HG02981 (cell line): ENCODE measurements around the gene ATG5.

Experiments used
- ATAC-seq: cut with Tn5 transposase; IDR thresholded peaks from one replicate; pipeline ENCODE4 v1.9.1; 2021; ENCODE audit warnings: mild to moderate bottlenecking, moderate library complexity; ENCODE audit not compliant: unreplicated experiment

The ATG5 gene

DNA sequence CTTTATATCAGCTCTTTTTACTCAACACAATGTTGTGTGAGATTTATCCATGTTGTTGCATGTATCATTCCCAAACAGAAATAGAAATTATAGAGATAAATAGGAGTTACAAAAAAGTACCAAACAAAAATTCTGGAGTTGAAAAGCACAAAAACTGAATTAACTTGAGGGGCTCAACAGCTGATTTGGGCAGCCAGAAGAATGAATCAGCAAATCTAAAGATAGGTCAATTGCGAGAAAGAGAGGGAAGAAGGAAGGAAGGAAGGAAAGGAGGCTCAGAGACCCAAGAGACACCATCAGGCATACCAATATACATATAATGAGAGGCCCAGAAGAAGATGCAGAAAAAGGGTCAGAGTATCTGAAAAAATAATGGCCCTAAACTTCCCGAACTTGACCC lies 98.9 kb downstream of the ATG5 start:
- ATAC-seq, result no peak

DNA sequence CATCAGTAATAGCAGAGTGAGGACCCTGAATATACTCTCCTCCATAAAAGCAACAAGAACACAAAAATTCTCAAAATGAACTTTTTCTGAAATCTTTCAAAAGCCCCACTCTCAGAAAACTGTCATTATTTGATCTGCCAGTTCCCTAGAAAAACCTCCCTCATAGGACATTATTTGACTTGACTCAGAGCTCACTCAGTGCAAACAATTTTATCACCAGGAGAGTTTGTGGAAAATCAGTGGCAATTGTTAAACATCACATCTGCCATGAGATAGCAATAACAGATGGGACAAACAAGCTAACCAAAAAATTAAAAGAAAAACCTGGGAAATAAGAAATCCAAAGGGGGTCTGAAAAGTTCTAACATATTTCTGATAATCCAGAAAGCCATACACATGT lies 100.0 kb downstream of the ATG5 start:
- ATAC-seq, result no peak

DNA sequence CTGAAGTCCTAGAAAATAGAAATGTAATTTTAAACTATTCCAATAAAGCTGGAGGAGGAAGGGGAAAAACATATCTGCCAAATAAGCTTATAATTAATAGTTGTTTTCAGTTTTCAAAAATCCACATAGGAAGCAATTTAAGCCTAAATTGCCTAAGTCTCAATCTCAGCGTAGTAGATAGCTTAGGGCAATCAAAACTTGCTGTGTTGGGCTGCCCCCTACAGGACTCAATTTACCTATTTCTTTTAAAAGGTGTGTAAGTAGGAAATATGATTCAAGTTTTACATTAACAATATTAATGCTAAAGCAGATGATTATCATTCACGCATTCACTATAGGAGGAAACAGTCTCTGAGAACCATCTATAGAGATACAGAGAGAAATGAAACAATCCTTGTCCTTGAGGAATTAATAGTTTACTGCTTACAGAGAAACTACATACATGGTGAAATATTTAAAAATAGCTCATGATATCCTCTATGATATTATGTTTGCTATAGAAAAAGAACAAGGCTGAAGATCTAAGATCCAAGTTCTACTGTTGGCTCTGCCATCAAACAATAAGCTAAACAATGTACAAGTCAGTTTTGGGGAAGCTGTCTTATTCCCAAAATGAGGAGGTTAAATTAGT lies 102.1 kb downstream of the ATG5 start:
- ATAC-seq, result peak; percentile 56

DNA sequence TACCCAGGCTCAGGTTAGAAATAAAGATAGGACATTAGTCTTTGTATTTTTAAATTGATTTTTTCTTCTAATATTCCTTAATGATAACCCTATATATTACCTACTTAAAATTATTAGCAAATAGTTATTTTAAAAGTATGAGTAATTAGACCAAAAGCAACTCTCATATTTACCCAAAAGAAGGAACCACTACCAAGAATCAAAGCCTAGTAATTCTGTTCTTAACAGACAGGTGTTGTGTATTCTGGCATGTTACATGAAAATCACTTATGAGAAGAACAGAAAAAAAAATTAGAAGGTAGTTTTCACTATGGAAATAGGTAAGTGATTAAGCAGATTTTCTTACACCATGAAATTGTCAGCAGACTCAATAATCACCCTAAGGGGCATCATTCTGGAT lies 105.1 kb downstream of the ATG5 start:
- ATAC-seq, result no peak

DNA sequence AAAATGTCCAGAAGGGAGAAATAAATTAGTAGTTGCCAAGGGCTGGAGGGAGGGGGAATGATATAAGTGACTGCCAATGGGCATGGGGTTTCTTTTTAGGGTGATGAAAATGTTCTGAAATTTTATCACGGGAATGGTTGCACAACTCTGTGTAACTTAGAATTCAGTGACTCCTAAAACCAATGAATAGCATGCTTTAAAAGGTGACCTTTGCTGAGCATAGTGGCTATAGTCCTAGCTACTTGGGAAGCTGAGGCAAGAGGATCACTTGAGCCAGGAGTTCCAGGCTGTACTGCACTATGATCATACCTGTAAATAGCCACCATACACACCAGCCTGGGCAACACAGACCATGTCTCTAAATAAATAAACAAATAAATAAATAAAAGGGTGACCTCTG lies 109.0 kb downstream of the ATG5 start:
- ATAC-seq, result no peak

DNA sequence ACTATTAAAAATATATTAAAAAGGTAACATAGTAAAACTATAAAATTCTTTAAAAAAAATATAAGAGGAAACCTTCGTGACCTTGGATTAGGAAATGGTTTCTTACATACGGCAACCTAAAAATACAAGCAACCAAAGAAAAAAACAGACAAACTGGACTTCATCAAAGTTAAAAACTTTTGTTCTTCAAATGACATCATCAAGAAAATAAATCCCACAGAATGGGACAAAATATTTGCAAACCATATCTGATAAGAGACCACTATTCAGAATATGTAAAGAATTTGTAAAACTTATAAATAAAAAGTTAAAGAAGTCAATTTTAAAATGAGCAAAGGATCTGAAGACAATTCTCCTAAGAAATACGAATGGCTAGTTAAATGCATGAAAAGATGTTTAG lies 110.0 kb downstream of the ATG5 start:
- ATAC-seq, result no peak

DNA sequence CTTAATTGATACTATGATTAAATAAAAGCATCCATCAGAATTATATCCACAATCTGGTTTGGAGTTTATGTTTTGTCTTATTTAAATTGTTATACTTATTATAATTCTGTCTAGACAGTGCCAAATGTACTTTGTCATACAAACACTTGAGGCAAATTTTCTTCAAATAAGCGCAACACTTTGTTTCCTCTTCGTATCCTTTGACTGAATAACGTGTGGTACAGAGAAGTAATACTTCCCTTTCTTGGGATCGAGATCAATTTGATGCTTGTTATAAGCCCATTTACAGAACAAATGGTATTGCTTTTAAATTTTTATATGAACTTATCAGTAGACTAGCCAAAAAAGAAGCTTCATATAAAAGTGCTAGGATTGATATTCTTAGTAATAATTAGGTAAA lies 111.0 kb downstream of the ATG5 start:
- no peak for ATAC-seq

DNA sequence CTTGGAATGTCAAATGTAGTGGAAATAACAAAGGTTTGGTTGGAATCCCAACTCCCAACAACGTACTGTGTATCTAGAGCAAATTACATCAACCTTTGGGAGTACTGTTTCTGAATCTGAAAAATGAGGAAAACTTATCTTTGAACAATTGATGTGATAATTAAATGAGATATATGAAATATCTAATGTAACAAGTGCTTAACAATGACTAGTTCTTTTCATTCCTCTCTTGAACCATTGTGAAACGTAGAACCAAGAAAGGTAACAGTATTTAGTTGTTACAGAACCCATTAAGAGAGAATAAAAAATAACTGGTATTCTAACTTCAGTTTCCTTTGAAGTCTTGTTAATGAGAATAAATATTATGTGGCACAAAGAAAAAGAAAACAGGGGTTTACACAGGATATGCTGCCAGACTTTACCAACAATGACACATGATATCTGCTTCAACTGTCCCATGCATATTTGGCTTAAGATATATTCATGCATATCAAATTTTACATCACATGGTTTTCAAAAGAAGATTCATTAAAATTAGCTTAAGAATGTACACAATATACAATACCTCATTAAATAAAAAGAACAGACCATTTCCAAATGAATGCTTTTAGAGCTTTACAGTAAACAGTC lies 111.8 kb downstream of the ATG5 start:
- no peak for ATAC-seq

DNA sequence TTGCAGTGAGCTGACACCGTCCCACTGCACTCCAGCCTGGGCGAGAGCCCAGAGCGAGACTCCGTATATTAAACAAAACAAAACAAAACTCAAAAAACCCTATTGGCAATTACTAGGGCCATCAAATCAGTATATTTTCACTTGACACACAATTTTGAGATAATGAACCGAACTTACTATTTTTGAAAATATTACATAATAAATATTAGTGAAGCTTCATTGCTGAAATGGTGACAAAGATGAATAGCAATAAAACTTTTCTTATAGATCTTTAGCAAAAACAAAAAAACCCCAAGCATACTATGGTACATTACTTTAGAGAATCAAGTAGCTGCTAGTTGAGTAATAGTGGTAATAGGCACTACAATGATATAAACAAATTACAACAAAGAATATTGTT lies 113.0 kb downstream of the ATG5 start:
- ATAC-seq, result no peak

DNA sequence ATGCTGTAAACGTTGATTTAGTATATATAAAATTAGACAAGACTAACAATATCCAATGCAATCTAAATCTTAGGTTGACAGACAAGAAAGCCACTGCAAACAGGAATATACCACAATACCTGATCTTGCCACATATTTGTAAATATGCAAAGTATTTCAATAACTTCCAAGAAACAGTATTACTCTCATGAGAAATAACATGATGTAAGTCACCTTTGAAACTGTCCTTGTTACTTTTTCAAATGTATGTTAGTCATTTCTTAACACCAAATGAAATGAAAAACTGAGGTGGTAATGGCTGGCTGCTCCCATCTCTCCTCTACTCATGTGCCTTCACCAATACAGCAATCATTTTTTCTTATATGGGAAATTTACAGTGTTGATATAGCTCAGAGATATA lies 118.7 kb downstream of the ATG5 start:
- peak; percentile 67 for ATAC-seq

DNA sequence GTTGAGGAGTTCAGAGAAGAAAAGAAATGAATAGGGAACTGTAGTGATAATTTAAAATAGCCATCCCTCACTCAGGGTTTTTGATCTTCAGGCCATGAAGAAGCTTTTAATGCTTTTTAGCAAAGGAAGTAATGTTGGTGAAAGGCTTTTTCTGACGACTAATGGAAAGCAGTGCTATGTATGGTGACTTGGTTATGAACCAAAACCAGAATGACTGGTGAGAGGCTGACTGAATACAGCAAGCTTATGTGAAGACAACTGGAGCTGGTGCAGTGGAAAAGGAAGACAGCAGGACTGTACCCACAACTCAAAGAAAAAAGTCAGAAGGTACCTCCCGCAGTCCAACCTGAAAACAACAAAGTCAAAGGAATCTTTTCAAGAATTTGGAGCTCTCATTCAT lies 120.6 kb downstream of the ATG5 start:
- ATAC-seq, result no peak

DNA sequence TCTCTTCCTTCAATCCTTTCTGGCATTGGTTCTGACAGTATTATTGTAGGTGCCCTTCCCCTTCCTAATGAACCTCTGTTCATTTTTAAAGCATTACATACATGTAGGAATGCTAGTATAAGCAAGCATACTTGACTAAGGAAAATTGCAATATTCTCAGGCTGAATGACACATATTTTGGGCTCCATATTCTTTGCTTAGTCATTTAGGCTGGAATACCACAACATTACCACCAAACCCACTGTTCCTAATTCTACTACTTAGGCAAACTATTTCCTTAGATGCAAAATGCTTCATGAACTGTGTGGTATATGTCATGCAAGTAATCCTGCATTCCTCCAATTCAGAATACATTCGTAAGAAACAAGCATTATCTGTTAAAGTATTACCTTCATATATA lies 125.6 kb downstream of the ATG5 start:
- no peak for ATAC-seq

DNA sequence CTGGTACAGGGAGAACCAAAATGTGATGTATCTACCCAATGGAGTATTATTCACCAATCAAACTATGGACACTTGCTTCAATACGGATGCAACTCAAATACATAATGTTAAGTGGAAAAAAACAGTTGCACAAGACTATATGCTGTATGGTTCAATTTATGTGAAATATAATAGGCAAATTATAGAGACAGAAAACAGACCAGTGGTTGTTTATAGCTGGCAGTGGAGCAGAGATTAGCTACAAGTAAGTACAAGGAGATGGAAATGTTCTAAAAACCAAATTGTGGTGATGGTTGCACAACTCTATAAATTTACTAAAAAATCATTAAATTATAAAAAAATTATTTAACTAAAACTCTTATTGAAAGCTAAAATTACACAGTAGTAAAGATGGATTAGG lies 126.2 kb downstream of the ATG5 start:
- no peak for ATAC-seq

DNA sequence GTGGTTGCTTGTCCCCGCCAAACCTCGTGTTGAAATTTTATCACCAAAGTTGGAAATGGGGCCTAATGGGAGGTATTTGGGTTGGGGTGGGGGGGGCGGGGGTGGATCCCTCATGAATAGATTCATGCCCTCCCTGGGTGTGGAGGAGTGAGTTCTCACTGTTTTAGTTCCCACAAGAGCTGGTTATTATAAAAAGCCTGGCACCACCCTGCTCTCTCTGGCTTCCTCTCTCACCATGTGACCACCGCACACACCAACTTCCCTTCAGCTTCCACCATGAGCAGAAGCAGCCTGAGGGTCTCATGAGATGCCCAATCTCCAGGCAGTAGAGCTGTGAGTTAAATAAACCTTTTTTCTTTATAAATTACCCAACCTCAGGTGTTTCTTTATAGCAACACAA lies 128.1 kb downstream of the ATG5 start:
- no peak for ATAC-seq

DNA sequence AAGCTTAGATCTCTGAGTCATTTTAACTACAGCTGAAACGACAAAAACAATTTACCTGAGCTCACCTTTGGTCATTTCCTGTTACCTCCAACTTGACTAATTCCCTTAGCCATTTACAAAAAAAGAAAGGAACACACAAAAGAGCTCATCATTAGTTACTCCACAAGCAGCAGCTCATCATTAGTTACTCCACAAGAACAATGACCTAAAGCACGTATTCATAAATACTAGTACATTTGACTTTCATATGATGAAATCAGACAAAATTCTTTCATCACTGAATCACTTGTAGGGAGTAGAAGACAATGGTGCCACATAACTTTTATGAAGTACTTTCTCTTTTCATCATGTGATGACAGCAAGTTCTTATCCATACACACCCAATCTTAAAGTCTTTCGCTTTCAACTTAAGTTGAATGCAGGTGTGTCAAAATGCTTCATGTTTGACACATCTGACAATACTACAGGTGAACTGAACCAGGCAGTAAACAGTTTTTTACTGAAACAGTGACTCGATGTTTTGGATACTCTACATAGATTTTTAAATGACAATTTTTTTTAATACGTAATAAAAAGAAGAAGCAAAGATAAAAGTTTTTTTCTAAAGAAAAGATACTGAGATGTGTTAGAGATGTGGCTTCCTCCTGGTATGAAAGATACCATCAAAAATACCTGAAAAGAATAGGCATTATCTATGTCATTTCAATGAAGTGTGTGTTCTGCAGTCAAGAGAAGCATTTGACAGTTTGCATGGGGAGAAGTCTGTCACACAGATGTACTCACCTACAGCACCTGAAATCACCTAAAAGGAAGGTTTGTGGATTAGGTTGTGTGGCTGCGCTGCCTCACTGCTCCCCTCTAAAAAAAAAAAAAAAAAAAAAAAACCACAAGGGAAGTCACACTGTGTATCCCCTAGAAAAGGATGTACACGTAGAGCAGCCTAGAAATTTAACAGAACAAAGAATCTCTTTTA lies 130.3 kb downstream of the ATG5 start:
- ATAC-seq, result no peak

DNA sequence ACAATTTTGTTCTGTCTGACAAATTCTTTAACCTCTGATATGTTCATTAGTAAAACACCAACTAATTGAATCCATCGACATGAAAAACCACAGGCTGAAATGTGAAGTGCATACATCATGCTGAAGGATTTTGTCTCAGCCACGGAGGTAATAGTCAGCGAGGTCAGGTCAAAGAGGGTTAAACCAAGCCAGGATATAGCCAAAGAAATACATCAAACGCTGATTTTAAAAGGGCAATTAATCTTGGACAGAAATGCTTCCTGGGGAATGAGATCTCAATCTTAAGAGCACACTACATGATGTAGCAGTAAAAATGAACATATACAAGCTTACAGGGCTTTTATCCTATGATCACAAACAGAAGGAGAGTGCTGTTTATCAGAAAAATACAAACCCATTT lies 132.7 kb downstream of the ATG5 start:
- no peak for ATAC-seq

DNA sequence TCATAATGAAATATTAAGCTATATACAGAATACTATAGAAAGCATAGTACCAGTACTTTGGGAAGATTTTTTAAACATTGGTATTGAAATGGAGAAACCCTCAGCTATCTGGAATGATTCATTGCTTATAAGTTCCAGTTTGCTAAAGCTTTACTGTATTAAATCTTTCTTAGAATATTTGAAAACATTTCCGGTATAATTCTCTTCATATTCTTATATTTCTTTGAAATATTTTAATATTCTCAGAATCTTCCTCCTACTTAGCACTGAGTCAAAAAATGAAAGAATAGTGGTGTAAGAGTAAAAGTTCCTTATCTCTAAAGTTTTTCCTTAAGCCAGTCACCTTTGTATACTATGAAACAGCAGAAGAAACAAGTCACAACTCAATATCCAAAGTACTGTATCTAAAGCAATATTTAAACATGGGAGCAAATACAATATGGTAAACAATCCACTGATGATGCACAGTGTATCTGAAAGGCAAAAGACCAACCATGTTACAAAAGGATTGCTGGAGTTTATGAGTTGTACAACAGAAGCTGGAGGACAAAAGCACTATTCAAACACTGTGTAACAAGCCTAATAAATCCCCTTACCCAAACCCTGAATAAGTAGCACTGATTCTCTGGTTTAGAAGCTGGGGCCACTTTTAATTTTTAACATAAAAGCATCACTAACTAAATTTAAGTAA lies 137.3 kb downstream of the ATG5 start:
- no peak for ATAC-seq

DNA sequence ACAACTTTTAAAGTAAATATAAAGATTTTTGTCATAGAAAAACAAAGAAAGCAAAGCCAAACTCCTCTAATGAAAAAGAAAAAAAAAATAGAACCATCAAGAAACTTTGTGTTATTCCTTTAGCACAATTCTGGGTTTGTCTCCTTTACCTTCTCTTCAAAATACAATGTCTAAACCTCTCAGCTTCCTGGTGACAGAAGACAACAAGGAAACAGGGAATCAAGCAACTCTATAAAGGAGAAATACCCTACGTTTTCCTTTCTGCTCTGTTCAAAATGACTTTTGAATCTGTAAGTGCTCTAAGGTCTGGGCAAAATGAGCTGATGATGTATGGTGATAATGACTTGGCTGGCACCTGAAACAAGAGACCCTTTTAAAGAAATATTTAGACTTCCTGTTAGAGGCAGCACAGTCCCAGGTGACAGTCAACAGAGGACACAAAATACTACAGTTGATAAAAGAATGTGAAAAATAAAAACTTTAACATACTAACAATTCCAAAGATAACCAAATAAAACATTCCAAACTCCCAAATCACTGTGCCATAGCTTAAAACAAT lies 138.1 kb downstream of the ATG5 start:
- no peak for ATAC-seq

DNA sequence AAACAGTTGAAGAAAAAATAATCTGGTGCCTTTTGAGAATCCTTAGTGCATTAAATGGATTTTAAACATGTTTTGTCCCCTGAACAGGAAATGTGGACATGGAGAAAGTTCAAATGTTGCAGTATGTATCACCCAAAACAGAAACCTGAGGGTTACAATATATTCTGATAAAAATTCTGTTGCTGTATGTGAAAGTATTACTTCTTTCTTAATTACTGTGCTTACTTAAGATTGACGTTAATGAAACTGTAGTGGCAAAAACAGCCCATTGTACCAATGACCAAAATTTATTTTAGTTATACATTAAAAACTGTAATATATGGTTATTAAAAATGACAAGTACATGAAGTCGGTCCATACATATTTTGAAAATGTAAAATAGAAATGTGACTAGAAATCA lies 138.8 kb downstream of the ATG5 start:
- ATAC-seq, result no peak

DNA sequence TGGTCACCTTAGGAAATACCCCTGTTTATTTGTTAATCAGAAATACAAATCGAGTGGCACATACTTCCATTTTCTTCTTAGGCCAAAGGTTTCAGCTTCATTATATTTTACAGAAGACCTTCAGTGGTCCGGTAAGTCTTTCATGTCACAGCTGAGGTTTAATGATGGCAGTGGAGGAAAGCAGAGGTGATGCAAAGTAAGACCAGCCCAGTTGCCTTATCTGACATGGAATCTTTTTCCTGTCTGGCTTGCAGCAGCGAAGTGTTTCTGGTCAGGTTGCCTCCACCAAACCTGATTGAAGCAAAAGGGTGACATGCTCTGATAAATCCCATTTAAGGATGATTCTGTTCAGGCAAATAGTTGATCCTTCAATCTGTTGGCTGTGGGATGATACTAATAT lies 139.4 kb downstream of the ATG5 start:
- ATAC-seq, result no peak

DNA sequence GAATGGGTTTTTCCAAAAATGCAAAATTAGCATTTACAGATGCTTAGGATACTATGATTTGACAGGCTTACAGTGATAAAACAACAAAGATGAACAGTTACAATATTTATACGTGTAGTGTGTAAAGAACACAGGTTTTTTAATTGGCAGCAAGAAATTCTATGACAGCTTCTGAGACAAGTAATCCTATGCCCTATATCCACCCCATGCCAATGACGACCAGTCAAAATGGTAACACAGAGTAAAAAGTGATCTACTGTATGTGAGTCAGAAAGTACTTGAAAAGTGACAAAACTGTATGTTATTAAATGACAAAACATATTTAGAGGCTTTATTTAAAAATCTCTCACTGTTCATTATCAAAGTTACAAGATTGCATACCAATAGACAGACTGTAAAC lies 139.9 kb downstream of the ATG5 start:
- ATAC-seq, result no peak
